Thymus (tissue), 11 donors: ENCODE data around the gene ANKRD22. TPM values are rescaled to one million over a fixed set of nuclear protein-coding genes. Genes with fewer than 3 reads are reported as not detected.

Source experiments
- DNase-seq, 9 donors: peaks; one replicate each; pipeline ENCODE4 v3.0.0-alpha.2; 2013; ENCODE audit warnings: low spot score in 9 of 9, low read depth in 6 of 9, missing footprints in 1 of 9
- H3K27ac ChIP-seq, 2 donors: one replicate each; pipeline ENCODE4 v1.5.1; 2013; ENCODE audit warnings: control low read depth in 1 of 2, low read depth in 1 of 2, low read length in 1 of 2, mild to moderate bottlenecking in 1 of 2, moderate library complexity in 1 of 2
- H3K27me3 ChIP-seq, 2 donors: one replicate each; pipeline ENCODE4 v1.5.1; 2013; ENCODE audit warnings: low read length in 1 of 2; ENCODE audit not compliant: control insufficient read depth in 2 of 2, insufficient read depth in 1 of 2
- H3K36me3 ChIP-seq, 2 donors: one replicate each; pipeline ENCODE4 v1.5.1; 2013; ENCODE audit warnings: low read length in 1 of 2, mild to moderate bottlenecking in 1 of 2, moderate library complexity in 1 of 2; ENCODE audit not compliant: control insufficient read depth in 2 of 2, insufficient read depth in 2 of 2
- H3K4me1 ChIP-seq, 2 donors: one replicate each; pipeline ENCODE4 v1.5.1; 2013; ENCODE audit warnings: low read length in 2 of 2; ENCODE audit not compliant: control insufficient read depth in 2 of 2, insufficient read depth in 2 of 2
- H3K4me3 ChIP-seq, 2 donors: one replicate each; pipeline ENCODE4 v1.5.1; 2013; ENCODE audit warnings: low read length in 2 of 2, control low read depth in 1 of 2, mild to moderate bottlenecking in 1 of 2
- H3K9me3 ChIP-seq, 2 donors: one replicate each; pipeline ENCODE4 v1.5.1; 2013; ENCODE audit warnings: low read length in 1 of 2, mild to moderate bottlenecking in 1 of 2; ENCODE audit not compliant: control insufficient read depth in 2 of 2, insufficient read depth in 1 of 2
- WGBS: extraction: QIAGEN DNeasy Blood & Tissue Kit; methylation state at CpG from one replicate; pipeline ENCODE4 v1.1.7; 2013; 5-methylcytosine and 5-hydroxymethylcytosine counted together
- polyA plus RNA-seq: library from polyadenylated mRNA; stranded (reverse); fragments of 200-250 nt; gene quantifications from one replicate; pipeline ENCODE4 v1.2.3, GENCODE V29; 2013
- total RNA-seq: library from RNA; stranded (reverse); fragments of 120-200 nt; gene quantifications from one replicate; pipeline ENCODE4 v1.2.4, GENCODE V29; 2013
- donor health status: healthy.

Gene ANKRD22
- total and polyA plus RNA-seq, 2 donors = 11.6 to 15.5 TPM

- WGBS = 94% methylated on average over 1 of the region's 1 CpG
- no peak overlapping the region for H3K27ac ChIP-seq
Observed at GRCh38 chr10:88861036-88861435, 9.4 kb upstream of the ANKRD22 start.

GRCh38 chr10:88858491-88858890, 6.8 kb upstream of the ANKRD22 start:
- no peak for DNase-seq
- no peak overlapping the region for H3K4me3 ChIP-seq
- H3K4me1 ChIP-seq = no peaks in the 10 kb centered on the region
- WGBS = 91% methylated on average over 2 of the region's 2 CpGs
- H3K27ac ChIP-seq = no peak overlapping the region
- no peaks in the 10 kb centered on the region for H3K36me3 ChIP-seq
- H3K27me3 ChIP-seq = no peaks in the 10 kb centered on the region
- no peaks in the 10 kb centered on the region for H3K9me3 ChIP-seq

More at GRCh38 chr10:88861036-88861435, 9.4 kb upstream of the ANKRD22 start:
- Histone ChIP-seq H3K27me3 (no peaks in the 10 kb centered on the region), H3K4me1 (no peaks in the 10 kb centered on the region), H3K9me3 (no peaks in the 10 kb centered on the region), H3K4me3 (no peak overlapping the region), H3K36me3 (no peaks in the 10 kb centered on the region)
- DNase-seq = no peak

DNA sequence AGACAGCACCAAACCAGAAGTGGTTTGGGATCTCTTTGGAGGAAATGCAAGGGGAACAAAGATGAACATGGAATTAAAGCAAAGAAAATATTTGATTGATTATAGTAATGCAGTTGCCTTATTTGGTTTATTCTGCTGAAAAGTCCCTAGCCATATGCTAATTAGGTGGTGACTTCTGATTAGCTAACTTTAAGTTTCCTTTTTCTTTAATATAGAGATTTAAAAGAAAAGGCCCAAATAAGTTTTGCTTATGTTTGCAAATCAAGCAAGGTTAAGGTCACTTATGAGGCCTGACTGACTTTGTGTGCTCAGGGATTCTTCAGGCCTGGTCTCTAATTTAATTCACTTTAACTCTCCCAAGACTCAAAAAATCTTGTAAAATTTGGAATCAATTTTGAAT, 6.2 kb upstream of the ANKRD22 start:
- Histone ChIP-seq H3K27ac (no peak overlapping the region), H3K27me3 (no peaks in the 10 kb centered on the region), H3K4me3 (no peak overlapping the region), H3K36me3 (no peaks in the 10 kb centered on the region), H3K4me1 (no peaks in the 10 kb centered on the region), H3K9me3 (no peaks in the 10 kb centered on the region)
- no peak for DNase-seq

GRCh38 chr10:88854684-88855083, 3.0 kb upstream of the ANKRD22 start:
- no peaks in the 10 kb centered on the region for H3K27me3 ChIP-seq
- H3K36me3 ChIP-seq = no peaks in the 10 kb centered on the region
- 96% methylated on average over 3 of the region's 3 CpGs for WGBS
- H3K9me3 ChIP-seq = no peaks in the 10 kb centered on the region
- no peak overlapping the region for H3K27ac ChIP-seq
- DNase-seq = no peak
- H3K4me3 ChIP-seq = no peak overlapping the region
- H3K4me1 ChIP-seq = no peaks in the 10 kb centered on the region

DNA sequence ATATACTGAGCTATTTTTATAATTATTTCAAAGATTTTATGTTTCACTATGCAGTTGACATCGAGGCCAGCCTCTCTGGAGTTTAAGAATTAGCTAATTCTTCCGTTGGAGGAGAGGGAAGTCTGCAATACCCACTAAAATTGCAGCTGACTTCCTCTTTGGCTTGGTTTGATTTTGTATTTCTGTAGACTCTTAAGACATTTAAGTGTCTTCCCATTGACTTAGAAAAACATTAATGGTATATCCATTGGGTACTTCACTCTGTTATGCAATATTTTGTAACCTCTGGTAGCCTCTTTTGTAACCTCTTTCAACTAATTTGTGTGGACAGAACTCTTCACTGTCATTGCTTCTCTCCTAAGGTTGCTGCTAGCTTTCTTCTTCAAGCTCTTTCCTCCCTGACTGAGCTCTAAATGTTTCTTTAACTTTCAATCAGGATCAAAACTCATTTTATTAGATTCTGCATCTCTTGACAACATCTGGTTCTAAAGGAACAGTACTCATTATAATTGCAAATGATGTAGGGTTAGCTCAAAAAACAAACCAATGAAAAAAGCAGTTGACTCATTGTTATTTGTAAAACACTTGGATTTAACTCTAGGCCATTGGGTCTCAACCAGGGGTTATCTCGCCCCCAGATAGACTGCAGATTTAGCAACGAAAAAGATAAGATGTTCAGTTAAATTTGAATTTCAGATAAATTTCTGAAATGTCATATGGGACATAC, 1.7 kb upstream of the ANKRD22 start:
- Histone ChIP-seq H3K4me3 (no peak overlapping the region), H3K36me3 (no peaks in the 10 kb centered on the region), H3K27me3 (no peaks in the 10 kb centered on the region), H3K27ac (no peak overlapping the region), H3K9me3 (no peaks in the 10 kb centered on the region), H3K4me1 (no peaks in the 10 kb centered on the region)
- 52% methylated on average over 4 of the region's 4 CpGs for WGBS
- no peak for DNase-seq

- WGBS = 96% methylated on average over 4 of the region's 4 CpGs
- H3K4me3 ChIP-seq = no peak overlapping the region
- no peaks in the 10 kb centered on the region for H3K9me3 ChIP-seq
- H3K27me3 ChIP-seq = no peaks in the 10 kb centered on the region
- H3K4me1 ChIP-seq = no peaks in the 10 kb centered on the region
- no peak overlapping the region for H3K27ac ChIP-seq
- H3K36me3 ChIP-seq = no peaks in the 10 kb centered on the region
- no peak for DNase-seq
Observed at GRCh38 chr10:88852327-88852726, 683 bp upstream of the ANKRD22 start.

DNA sequence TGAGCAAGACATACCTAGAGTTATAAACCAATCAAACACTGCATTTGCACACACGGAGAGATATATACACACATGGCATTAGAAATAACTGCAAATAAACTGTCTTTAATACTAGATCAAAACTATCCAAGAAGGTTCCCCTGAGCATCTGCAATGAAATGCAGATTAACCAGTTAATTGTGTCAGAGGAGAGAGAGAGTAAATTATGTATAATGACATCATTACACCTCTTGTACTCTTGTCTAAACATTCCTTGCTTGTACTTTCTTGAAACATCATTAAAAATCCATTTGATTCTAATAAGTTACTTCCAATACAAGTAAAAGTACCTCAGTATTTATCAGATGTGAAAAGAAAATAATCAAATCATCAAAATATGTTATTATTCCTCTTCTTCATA, 932 bp downstream of the ANKRD22 start:
- no peaks in the 10 kb centered on the region for H3K36me3 ChIP-seq
- no peaks in the 10 kb centered on the region for H3K27me3 ChIP-seq
- H3K9me3 ChIP-seq = no peaks in the 10 kb centered on the region
- no peak for DNase-seq
- peak overlapping the region in 1 of 2 donors; percentile 55 for H3K27ac ChIP-seq
- 97% methylated on average over 1 of the region's 1 CpG for WGBS
- no peaks in the 10 kb centered on the region for H3K4me1 ChIP-seq
- H3K4me3 ChIP-seq = peak overlapping the region in 1 of 2 donors; percentile 1

GRCh38 chr10:88849234-88849633, 2.4 kb downstream of the ANKRD22 start:
- Histone ChIP-seq H3K4me1 (no peaks in the 10 kb centered on the region), H3K27me3 (no peaks in the 10 kb centered on the region), H3K4me3 (peak overlapping the region in 1 of 2 donors; percentile 1), H3K36me3 (no peaks in the 10 kb centered on the region), H3K27ac (peak overlapping the region in 1 of 2 donors; percentile 14), H3K9me3 (no peaks in the 10 kb centered on the region)
- no peak for DNase-seq
- WGBS = 96% methylated on average over 1 of the region's 1 CpG

GRCh38 chr10:88848499-88848898, 3.1 kb downstream of the ANKRD22 start:
- Histone ChIP-seq H3K27me3 (no peaks in the 10 kb centered on the region), H3K4me1 (no peaks in the 10 kb centered on the region), H3K9me3 (no peaks in the 10 kb centered on the region), H3K4me3 (no peak overlapping the region), H3K36me3 (no peaks in the 10 kb centered on the region), H3K27ac (peak overlapping the region in 1 of 2 donors; percentile 20)
- DNase-seq = no peak
- WGBS = 9% methylated on average over 1 of the region's 1 CpG
